Endothelial cell of umbilical vein (primary cell): Measurements from ENCODE around the gene DUSP3.

Experiments used
- POLR2A ChIP-seq: IDR thresholded peaks from 2 replicates; pipeline ENCODE4 v1.6.1; 2012; ENCODE audit warnings: low read depth, mild to moderate bottlenecking, control low read depth, low read length
- TF ChIP-seq, protein P1 (sequence below), 2 donors: IDR thresholded peaks; 1 replicate in 1 of 2; 2 replicates in 1 of 2; pipeline ENCODE4 v1.5.1; 2011; ENCODE audit warnings: low read length in 2 of 2, mild to moderate bottlenecking in 2 of 2, moderate library complexity in 2 of 2, control low read depth in 1 of 2, inconsistent platforms in 1 of 2, low read depth in 1 of 2; ENCODE audit not compliant: insufficient read depth in 1 of 2; ENCODE audit errors: extremely low read depth in 1 of 2

DNA sequence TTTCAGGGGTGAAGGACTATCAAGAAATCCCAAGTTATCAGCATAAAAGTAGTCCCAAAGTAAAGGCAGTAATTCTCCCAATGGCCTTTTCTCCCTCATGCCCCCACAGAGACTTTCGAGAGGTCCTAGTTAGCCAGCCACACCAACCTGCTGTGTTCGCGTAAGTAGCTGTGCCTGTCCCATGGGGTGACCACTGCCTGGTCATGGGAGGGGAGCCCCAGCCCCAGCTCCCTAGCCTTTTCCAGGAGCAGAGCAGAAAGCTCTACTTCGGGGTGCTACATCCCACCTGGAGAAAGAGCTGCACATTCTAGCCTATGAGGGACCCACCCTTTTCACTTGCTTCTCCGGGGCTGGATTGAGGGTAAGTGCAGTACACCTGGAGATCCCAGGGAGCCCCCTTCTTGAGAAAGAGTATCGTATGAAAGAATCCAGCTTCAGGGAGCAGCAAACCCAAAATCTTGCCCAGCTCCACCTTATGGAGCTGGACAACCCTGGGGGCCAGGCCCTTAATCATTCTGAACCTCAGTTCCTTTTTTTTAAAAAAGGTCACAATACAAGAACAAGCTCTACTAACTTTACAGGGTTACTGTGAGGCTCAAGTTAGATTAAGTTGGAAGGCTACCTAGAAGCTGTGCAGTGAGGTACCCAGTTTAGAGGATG lies 11.6 kb downstream of the DUSP3 start:
- TF ChIP-seq, protein P1, sequence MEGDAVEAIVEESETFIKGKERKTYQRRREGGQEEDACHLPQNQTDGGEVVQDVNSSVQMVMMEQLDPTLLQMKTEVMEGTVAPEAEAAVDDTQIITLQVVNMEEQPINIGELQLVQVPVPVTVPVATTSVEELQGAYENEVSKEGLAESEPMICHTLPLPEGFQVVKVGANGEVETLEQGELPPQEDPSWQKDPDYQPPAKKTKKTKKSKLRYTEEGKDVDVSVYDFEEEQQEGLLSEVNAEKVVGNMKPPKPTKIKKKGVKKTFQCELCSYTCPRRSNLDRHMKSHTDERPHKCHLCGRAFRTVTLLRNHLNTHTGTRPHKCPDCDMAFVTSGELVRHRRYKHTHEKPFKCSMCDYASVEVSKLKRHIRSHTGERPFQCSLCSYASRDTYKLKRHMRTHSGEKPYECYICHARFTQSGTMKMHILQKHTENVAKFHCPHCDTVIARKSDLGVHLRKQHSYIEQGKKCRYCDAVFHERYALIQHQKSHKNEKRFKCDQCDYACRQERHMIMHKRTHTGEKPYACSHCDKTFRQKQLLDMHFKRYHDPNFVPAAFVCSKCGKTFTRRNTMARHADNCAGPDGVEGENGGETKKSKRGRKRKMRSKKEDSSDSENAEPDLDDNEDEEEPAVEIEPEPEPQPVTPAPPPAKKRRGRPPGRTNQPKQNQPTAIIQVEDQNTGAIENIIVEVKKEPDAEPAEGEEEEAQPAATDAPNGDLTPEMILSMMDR (IDR thresholded peaks at IDR 0.05; ENCODE audit: extremely low read depth in 1 of 2, insufficient read depth in 1 of 2, low read depth in 1 of 2, low read length in 2 of 2): no peak
- TF ChIP-seq POLR2A: no peak
